Ascending aorta (tissue), 2 donors: ENCODE data around the gene SMARCA4. TPM values are rescaled to one million over a fixed set of nuclear protein-coding genes. Genes with fewer than 3 reads are reported as not detected.

ENCODE experiments used
- DNase-seq, 2 donors: peaks; one replicate each; pipeline ENCODE4 v3.0.0-alpha.2; 2019; ENCODE audit warnings: low spot score in 2 of 2
- H3K27ac ChIP-seq, 2 donors: fragments of 200-600 bp; sonication (generic); one replicate each; pipeline ENCODE4 v1.5.1; 2016 to 2017; ENCODE audit warnings: mild to moderate bottlenecking in 1 of 2
- H3K27me3 ChIP-seq: fragments of 200-600 bp; sonication (generic); one replicate; pipeline ENCODE4 v1.5.1; 2017
- H3K36me3 ChIP-seq, 2 donors: fragments of 200-600 bp; sonication (generic); one replicate each; pipeline ENCODE4 v1.5.1; 2016
- H3K4me1 ChIP-seq, 2 donors: fragments of 200-600 bp; sonication (generic); one replicate each; pipeline ENCODE4 v1.5.1; 2016 to 2017; ENCODE audit warnings: mild to moderate bottlenecking in 1 of 2
- H3K4me3 ChIP-seq, 2 donors: fragments of 200-600 bp; sonication (generic); one replicate each; pipeline ENCODE4 v1.5.1; 2016 to 2017; ENCODE audit warnings: mild to moderate bottlenecking in 1 of 2
- H3K9me3 ChIP-seq, 2 donors: fragments of 200-600 bp; sonication (generic); one replicate each; pipeline ENCODE4 v1.5.1; 2016
- intact Hi-C: fragments of 100-400 bp; cut with DNase I; formaldehyde crosslinking; loops from one replicate; pipeline ENCODE4 v1.15.1; 2023
- total RNA-seq: library from RNA; depleted of rRNA; stranded (reverse); fragments of >200 nt; gene quantifications from one replicate; pipeline ENCODE4 v1.1.0, GENCODE V29; 2016
- TF ChIP-seq, protein P1 (sequence below), 3 experiments: fragments of 200-600 bp in 2 of 3; fragments of 450-650 bp in 1 of 3; sonication (generic) in 2 of 3; IDR thresholded peaks; one replicate each; pipeline ENCODE4 v1.5.1; 2016 to 2019; ENCODE audit warnings: antibody characterized with exemption in 3 of 3, mild to moderate bottlenecking in 1 of 3, moderate library complexity in 1 of 3

Gene SMARCA4
- total RNA-seq, 1 donor from 2014 or later = 89.5 TPM

DNA sequence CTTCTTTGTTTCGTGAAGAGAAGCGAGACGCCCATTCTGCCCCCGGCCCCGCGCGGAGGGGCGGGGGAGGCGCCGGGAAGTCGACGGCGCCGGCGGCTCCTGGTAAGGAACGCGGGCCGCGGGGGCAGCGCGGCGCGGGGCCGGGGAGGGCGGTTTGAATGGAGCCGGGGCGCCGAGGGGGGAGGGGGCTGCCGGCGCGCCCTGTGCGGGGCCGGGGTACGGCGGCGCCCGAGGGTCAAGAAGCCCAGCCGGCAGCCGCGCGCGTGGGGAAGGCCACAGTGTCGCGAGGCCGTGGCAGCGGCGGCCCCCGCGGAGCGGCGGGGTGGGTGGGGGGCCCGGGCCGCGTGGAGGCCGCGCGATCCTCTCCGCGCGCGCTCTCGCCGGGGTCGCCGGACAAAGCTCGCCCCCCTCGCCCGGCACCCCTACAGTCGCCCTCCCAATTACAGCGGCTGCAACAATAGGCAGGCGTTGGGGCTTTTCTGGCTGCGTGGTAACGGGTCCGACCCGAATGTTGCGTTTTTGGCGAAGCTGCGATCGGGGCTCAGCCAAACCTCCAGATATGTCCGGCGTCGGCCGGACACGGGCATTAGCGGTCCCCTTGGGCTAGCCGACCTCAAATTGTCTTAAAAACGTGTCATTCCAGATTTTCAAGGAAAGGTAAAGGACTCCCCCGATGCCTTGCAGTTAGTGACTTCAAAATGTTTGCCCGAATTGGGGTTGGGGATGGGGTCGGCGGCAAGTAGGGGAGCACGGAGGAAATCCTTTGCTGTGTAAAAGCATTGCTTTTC lies 437 bp downstream of the SMARCA4 start:
- Histone ChIP-seq H3K9me3 (no peaks in the 10 kb centered on the region), H3K36me3 (no peaks in the 10 kb centered on the region), H3K27me3 (no peaks in the 10 kb centered on the region), H3K4me1 (peaks cover 3 to 10% of the 10 kb centered on the region in 2 donors), H3K27ac (peak overlapping the region; percentile 64 to 87), H3K4me3 (peak overlapping the region; percentile 79 to 100)
- TF ChIP-seq, protein P1, sequence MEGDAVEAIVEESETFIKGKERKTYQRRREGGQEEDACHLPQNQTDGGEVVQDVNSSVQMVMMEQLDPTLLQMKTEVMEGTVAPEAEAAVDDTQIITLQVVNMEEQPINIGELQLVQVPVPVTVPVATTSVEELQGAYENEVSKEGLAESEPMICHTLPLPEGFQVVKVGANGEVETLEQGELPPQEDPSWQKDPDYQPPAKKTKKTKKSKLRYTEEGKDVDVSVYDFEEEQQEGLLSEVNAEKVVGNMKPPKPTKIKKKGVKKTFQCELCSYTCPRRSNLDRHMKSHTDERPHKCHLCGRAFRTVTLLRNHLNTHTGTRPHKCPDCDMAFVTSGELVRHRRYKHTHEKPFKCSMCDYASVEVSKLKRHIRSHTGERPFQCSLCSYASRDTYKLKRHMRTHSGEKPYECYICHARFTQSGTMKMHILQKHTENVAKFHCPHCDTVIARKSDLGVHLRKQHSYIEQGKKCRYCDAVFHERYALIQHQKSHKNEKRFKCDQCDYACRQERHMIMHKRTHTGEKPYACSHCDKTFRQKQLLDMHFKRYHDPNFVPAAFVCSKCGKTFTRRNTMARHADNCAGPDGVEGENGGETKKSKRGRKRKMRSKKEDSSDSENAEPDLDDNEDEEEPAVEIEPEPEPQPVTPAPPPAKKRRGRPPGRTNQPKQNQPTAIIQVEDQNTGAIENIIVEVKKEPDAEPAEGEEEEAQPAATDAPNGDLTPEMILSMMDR (IDR thresholded peaks at IDR 0.05) = no peak
- DNase-seq = peak in 1 of 2 donors; percentile 67
- intact Hi-C loops = loop anchor here (1.0 to 2.0 kb wide), 2 partner anchors 32 to 90 kb away; partner anchors contain the start of genes CARM1, TIMM29 and YIPF2

DNA sequence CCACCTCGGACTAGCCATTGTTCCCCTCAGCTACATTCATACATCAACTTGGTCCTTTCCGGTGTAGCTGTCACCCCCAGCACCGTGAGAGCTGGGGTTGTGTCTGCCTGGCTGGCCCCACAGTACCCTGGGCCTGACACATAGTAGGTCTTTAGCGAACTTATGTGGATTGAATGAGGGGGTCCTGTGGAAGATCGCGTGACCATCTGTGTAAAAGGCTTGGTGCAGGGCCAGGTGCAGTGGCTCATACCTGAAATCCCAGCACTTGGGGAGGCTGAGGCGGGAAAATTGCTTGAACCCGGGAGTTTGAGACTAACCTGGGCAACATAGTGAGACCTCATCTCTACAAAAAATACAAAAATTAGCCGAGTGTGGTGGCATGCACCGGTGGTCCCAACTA lies 2.0 kb downstream of the SMARCA4 start:
- TF ChIP-seq, protein P1 (IDR thresholded peaks at IDR 0.05) = no peak
- peak overlapping the region in 1 of 2 donors; percentile 100 for H3K4me3 ChIP-seq
- intact Hi-C loops = no loop called here
- peaks cover 3 to 10% of the 10 kb centered on the region in 2 donors for H3K4me1 ChIP-seq
- no peaks in the 10 kb centered on the region for H3K27me3 ChIP-seq
- H3K27ac ChIP-seq = no peak overlapping the region
- no peak for DNase-seq
- H3K9me3 ChIP-seq = no peaks in the 10 kb centered on the region
- no peaks in the 10 kb centered on the region for H3K36me3 ChIP-seq

DNA sequence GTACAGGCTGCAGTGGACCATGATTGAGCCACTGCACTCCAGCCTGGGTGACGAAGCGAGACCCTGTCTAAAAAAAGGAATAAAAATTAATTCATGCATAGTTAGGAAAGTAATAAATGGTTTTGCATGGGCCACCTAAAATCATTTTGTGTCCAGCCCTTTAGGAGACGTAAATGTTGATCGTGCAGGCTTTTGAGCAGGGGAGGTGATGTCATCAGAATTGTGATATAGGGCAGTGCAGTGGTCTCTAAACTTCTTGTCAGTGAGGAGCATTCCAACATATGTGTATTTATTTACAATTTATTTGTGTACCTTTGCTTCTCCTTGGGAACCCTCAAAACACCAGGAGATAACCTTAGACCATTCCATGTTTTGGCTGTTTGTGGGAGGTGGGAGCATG lies 3.0 kb downstream of the SMARCA4 start:
- Histone ChIP-seq H3K27ac (no peak overlapping the region), H3K27me3 (no peaks in the 10 kb centered on the region), H3K36me3 (no peaks in the 10 kb centered on the region), H3K9me3 (no peaks in the 10 kb centered on the region), H3K4me3 (no peak overlapping the region), H3K4me1 (peaks cover 3 to 10% of the 10 kb centered on the region in 2 donors)
- TF ChIP-seq, protein P1 (IDR thresholded peaks at IDR 0.05) = no peak
- intact Hi-C loops = no loop called here
- no peak for DNase-seq

DNA sequence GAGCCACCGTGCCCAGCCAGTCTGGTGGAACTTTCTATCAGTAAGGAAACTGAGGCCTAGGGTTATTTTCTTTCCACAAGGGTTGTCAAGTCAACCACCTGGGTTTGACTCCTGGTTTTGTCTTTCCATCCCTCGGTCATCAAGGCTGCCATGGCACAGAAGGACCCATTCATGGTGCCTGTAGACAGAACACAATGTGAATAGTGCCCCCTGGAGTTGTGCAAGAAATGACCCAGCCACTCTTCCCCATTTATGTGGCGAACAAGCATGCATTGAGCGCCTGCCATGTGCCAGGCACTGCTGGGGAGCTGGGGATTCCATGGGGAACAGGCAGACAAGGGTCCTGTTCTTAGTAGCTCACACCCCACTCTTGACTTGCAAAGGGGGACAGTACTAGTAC lies 4.1 kb downstream of the SMARCA4 start:
- Histone ChIP-seq H3K27me3 (no peaks in the 10 kb centered on the region), H3K4me3 (no peak overlapping the region), H3K36me3 (no peaks in the 10 kb centered on the region), H3K9me3 (no peaks in the 10 kb centered on the region), H3K4me1 (peaks cover 2 to 10% of the 10 kb centered on the region in 2 donors), H3K27ac (no peak overlapping the region)
- TF ChIP-seq, protein P1 (IDR thresholded peaks at IDR 0.05) = no peak
- intact Hi-C loops = no loop called here
- no peak for DNase-seq

DNA sequence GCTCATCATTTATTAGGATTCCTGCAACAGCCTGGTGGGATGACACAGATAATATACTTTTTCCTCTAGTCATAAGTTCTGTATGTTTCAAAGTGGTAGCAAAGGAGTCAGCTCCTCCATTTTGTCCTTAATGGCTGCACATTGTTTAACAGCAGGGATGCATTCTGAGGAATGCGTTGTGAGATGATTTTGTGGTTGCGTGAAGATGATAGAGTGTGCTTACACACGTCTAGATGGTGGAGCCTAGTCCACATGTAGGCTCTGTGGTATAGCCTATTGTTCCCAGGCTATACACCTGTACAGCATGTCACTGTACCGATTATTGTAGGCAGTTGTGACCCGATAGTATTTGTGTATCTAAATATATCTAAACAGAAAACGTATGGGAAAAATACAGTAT lies 4.6 kb downstream of the SMARCA4 start:
- no peak for DNase-seq
- Histone ChIP-seq H3K36me3 (no peaks in the 10 kb centered on the region), H3K9me3 (no peaks in the 10 kb centered on the region), H3K27ac (no peak overlapping the region), H3K27me3 (no peaks in the 10 kb centered on the region), H3K4me1 (peaks cover 0 to 10% of the 10 kb centered on the region in 2 donors), H3K4me3 (no peak overlapping the region)
- intact Hi-C loops = no loop called here
- TF ChIP-seq, protein P1 (IDR thresholded peaks at IDR 0.05) = no peak
